GM21737 (cell line): ENCODE data around the gene BABAM2.

ENCODE experiments used
- ATAC-seq: cut with Tn5 transposase; IDR thresholded peaks from one replicate; pipeline ENCODE4 v1.9.1; 2021; ENCODE audit warnings: mild to moderate bottlenecking, moderate library complexity; ENCODE audit not compliant: unreplicated experiment

BABAM2 gene

DNA sequence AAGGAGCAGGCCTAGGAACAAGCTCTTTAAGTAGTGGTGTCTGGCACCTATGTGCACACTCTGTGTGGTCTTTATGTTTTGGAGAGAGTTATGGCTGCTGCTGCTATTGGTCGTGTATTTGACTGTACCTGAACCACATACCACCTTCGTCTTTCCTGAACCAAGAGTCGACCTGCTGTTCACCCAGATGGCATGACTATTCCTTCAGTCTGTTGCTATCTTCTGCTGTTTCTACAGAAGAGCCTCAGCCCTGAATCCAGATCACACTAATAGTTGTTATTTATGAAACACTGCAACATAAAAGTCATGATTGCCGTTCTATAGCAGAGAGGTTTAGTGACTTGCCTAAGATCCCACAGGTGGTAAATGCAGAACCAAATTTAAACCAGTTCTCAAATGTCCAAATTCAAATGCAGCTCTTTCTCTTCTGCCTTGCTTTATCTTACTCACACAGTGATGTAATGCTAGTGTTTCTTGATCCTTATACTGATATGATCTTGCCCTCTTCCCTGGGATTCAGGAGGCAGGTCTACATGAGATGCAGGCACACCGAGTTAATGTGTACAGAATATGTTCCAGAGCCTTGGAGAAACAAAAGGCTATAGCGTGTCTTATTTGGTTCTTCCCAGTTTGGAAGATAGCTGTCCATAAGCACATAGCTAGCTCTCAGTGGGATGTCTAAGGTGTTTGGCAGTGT lies 380.1 kb downstream of the BABAM2 start:
- ATAC-seq = no peak

DNA sequence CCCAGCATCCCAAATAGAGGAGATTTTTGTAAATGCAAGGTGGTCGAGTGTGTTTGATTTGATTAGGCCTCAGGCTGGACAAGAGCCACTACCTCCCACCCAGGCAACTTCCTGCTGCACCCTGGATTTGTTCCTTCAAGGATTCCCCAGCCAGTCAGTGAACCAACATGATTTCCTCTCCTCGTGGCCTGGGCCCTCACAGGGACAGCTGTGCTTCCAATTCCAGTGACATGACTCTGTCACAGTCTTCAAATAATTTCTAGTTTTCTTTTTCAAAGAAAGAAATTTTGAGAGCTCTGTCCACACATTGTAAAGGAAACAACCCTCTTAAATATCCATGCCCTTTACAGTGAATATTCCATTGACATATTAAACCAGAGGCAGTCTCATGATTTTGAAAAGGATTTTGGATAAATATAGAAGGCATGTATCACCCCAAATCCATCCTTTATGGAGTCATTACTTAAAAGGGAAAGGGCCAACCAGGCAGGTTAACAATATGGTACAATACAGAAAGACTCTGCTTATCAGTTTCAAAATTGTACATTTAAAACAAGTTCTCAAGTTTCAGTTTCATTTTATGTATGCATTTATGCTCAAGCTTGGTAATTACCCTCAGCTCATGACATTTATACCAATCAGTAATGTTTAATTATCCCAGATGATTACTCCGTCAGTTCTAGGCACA lies 380.8 kb downstream of the BABAM2 start:
- no peak for ATAC-seq

DNA sequence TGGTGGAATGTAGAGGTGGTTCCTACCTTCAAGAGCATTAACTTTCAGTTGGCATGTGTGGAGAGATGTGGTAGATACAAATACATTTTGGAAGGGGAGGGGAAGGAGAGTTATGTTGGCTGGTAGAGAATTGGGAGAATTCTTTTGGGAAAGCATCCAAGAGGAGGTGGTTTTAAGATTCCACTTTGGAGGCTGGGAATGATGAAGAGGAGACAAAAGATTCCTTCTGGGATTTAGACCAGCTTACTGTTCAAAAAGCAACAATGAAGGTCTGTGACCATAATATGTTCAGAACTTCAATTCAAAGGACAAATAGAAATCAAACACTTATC lies 381.4 kb downstream of the BABAM2 start:
- no peak for ATAC-seq

DNA sequence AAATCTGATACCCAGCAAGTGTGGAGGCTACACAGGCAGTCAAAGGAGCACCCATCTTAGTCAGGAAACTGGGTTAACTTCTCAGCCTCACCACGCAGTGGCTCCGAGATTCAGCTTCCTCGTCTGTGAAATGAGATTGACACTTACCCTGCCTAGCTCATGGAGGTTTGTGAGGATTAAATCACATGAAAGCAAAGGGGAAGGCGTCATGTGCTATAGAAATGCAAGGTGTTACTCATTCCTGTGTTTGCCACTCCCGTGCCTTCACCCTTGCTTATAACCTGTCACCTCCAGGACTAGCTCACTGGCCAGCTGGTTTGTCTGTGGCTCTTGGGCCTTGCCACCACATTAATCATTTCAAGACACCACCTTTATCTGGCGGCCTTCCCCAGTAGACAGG lies 383.2 kb downstream of the BABAM2 start:
- no peak for ATAC-seq

DNA sequence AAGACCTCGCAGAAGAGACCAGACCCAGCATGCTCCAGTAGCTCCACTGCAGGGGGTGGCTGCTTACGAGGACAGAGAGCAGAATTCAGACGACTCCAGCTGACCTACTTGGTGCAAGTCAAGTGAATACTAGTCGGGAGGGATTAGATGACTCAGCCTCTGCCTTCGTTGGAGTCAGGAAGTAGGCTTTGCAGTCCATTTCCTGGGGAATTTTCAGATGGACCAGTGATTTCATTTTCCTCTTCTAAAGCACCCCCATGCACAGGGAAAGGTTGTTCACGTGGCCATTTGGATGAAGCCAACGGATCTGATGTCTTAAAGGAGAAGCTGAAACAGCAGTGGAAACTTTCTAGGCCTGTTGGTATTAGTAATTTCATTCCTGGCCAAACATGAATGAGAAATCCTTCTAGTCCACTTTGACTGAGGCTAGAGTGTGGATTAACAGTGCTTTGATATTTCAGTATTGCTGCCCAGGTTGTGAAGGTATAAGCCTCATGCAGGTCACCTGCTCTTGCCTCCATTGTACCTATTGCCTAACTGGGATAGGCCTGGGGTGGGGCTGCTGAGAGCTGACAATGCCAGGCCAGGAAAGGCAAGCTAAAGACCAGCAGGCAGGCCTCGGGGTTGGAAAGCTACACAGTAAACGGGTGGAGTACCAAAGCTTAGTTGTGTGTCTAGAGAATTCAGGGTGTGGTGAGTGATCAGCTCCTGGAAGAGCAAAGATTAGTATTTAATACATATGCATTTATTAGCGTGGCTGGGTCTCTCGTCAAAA lies 384.6 kb downstream of the BABAM2 start:
- ATAC-seq = no peak

DNA sequence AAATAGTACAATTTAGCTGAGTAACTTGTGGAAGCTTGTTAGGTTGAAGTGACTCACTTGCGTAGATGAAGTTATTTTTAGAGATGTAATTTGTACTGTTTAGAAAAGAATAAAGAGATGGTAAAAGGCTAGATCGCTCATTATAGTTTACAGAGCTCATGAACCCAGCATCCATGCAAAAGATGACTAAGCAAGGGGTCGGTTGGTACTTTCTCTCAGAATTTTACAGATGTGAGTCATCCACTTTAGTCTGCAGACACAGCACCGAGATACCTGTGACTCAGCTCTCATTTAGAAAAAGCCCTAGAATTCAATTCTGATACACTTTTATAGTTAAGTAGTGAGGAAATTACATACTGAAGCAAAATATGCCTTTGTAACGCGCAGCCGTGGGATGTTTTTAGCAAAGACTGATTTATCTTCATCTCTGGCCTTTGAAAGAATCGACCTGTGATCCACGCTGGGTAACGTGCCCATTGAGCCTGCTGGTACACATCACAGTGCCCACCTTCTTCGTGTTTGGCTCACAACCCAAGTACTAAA lies 385.6 kb downstream of the BABAM2 start:
- ATAC-seq = no peak

DNA sequence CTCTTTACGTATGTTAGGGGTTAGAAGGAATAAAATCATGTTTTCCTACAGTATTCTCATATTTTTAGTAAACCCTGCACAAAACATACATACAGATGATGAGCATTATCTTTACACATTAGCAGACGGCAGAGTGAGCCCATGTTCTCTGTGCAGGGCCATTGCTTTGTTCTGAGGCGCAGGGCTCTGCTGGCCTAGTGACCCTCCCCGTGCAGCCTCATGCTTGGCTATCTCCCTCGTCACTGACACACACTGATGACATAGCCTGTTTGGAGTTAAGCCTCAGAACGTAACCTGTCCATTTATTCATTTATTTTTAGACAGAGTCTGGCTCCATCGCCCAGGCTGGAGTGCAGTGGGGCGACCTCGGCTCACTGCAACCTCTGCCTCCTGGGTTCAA lies 386.3 kb downstream of the BABAM2 start:
- ATAC-seq = no peak

DNA sequence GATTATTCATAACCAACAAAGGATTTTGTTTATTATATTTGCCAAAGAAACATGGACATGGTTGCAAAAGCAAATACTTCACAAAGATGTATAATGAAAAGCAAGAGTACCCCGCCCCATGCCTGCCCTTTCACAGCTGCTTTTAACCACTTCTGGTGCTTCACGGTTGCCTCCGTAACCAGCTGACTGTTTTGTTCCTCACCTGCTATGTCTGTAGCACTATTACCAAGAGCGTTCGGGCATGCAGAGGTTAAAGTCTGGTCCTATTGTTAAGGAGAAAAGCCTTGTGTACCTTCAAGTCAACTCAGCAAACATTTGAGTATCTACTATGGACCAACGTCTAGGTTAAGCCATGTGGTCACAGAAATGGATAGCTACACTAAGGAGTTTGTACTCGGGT lies 386.9 kb downstream of the BABAM2 start:
- ATAC-seq = no peak

DNA sequence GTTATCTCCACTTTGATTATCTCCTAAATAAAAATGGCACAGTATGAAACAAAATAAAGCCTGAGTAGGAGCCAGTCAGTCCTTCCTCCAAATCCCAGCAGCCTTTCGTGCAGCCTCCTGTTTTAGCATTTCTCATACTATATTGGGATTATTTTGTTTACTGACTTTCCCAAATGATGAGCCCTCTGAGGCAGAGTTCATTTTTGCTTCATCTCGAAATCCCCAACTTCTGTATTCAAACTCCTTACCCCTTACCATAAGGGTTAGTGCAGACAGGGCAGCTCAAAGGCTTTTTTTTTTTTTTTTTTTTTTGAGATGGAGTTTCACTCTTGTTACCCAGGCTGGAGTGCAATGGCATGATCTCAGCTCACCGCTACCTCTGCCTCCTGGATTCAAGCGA lies 388.8 kb downstream of the BABAM2 start:
- ATAC-seq = no peak

DNA sequence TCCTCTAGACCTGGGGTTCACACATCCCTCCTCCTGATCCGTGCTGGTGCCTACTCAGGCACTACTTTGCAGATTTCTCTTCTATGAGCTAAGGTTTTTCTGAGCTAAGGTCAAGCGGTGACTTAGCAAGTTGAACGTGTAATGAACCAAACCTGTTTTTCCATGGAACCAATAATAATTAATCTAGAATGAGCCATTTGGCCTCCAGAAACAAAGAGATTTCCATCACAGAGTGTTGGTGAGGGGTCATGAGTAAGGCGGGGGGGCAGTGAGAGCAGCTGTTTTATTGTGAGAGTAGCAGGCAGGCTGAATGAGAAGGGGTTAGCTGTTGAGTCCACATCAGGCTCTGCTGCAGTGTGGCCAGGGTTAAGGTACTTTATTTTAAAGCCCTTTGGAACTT lies 390.1 kb downstream of the BABAM2 start:
- ATAC-seq = no peak

DNA sequence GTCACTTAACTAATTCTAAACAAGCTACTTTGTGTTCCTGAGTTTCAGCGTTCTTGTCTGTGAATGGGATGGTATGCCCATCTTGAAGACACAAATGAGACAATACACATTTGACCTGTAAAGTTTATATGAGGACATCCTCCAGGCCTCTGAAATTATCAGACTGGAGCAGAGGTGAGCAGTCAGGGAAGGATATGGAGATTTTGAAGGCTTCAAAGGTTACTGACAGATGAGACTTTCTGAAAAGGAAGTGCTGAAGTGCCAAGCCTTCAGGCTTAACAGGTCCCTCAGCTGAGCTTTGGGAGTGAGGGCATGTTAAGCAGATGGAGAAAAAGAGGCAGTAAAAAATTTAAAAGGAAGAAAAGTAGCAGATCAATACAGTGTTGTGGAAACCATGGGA lies 391.2 kb downstream of the BABAM2 start:
- no peak for ATAC-seq

DNA sequence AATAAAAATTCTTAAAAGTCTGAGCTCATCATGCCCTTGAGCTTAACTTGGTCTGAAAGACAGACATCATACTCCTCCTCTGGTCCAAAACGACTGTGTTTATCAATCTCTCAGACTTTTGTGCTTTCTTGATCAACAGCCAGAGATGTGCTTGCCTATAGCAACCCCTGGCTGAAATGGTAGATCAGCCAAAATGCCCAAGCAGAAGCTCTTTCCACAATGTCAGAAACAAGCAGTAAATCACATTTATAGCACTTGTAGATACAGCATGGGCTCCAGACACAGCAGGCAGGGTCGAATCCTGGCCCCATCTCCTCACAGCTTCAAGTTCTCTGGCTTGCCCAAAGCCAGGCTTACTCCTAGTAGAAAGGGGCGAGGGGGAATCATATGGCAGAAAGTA lies 391.7 kb downstream of the BABAM2 start:
- ATAC-seq = no peak

DNA sequence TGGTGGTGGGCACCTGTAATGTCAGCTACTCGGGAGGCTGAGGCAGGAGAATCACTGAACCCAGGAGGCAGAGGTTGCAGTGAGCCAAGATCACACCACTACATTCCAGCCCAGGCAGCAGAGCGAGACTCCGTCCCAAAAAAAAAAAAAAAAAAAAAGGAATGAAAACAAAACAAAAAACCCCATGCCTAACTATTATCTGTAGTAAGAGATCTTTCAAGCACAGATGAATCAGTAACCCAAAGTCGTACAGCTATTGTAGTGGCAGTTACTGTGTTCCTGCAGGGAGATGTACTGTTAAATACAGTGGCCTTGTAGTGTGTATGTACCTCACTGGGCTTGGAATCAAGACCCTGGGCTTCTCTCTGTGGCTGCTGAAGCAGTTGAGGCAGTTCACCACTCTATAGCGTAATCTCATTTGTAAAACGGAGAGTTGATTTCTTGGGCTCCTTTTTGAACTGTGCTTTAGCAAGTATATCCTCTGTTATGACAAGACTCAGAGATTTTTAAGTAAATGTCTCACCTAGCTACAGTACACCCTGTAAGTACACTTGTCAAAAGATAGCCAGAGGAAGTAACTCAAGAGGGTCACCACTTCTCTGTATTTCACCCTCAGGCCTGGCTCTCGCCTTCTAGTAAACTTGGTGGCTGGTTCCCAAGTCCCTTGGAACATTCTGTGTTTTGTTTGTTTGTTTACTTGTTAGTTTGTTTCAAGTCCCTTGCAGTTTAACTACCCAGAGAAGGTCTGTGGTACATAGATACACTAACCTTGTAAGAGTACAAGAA lies 392.5 kb downstream of the BABAM2 start:
- no peak for ATAC-seq

DNA sequence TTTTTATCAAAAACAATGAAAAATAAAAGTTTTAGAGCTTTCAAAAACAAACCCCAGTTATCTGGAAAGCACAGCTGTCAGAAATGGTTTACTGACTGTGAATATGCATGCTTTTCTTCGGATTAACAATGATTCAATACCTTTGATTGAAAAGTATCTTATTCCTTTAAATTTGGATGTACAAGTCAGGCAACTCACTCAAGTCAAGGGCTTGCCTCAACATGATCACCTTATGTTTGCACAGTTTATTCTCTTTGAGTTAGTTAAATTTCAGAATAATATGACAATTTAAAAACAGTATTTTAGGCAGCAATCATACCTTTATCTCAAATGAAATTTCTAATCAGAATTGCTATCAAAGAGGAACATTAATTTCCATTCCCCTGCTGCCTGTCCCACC lies 393.3 kb downstream of the BABAM2 start:
- no peak for ATAC-seq

DNA sequence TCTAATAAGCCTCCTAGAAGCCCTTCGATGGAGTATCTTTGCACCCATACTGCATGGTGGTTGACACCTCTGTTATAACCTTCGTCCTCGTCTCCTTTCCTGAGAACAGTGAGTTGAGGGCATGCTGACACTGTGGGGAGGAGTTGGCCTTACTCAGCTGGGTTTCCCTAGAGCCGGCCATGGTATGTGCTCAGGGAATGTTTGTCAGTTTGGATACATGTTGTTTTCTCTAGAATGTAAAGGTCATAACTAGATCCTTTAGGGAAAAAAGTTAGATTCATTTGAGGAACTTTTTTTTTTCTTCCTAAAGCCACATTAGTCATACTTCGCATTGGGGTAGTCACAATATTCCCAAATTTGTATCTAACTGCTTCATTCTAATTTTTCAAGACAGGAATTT lies 396.1 kb downstream of the BABAM2 start:
- ATAC-seq = no peak

DNA sequence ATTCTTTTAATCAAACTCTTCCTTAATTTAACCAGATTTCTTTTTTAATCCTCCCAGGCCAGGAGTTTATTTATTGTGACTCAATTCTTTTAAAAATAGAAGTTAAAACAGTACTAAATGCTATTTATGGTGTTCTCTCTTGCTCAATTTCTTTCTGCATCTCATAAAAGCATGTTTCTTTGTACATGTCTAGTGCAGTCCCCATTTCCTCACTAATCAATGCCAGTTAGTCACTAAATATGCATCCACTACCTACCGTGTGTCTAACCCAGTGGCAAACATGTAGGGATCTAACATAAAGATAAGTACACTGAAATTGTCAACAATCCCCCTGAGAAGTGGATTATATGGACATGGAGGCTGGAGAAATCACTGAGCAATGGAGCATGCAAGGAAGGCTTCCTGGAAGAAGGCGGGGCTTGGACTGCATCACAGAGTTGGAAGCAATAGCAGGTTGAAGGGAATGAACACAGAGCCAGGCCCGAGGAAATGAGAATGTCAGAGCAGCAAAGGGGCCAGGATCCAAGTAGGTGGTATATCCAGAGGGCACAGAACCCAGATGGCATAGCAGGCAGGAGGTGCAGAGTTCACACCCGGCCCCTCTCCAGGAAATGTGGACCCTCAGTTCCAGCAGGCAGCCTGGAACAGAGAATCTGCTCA lies 396.9 kb downstream of the BABAM2 start:
- ATAC-seq = no peak

DNA sequence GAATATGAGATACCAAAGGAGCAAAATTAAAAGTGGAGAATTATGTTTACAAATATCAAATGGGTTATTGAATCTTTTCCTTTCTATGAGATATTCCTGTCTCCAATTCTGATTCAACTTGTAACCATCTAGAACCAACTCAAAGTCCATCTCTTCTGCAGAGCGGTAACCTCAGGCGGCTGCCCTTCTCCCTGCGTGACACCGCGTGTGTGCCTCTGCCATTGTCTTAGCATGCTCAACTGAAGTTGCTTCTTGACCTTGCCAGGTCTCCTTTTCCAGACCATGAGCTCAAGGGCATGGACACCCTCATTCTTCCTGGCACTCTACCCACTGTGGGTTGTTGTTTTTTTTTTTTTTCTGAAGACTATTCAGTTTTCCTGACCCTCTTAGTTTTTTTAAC lies 398.1 kb downstream of the BABAM2 start:
- no peak for ATAC-seq

DNA sequence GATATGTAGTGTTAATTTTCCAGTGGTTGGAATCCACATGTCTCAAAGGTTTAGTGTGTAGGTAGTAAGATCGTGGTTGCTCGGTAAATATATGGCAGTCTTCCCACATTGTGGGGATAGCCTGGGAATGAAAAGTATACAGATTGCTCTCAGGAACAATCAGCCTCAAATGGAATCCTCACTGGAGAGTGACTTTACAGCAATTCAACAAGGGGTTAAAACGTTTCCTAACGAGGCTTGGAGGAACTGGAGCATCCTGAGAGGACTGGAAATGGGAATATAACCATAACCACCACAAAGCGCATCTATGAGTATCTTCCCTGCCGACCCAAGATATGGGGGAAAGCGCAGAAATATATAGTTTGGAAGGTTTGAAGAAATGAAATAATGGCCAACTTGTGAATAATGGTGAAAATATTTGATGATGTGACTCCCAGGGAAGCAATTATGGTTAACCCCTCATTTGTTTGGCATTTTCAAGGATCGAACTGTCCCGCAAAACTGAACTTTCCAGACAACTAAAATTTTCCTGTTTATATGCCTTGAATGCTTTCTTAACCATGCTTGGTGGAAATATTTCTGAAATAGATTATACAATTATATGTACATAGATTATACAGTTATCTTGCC lies 401.4 kb downstream of the BABAM2 start:
- no peak for ATAC-seq

DNA sequence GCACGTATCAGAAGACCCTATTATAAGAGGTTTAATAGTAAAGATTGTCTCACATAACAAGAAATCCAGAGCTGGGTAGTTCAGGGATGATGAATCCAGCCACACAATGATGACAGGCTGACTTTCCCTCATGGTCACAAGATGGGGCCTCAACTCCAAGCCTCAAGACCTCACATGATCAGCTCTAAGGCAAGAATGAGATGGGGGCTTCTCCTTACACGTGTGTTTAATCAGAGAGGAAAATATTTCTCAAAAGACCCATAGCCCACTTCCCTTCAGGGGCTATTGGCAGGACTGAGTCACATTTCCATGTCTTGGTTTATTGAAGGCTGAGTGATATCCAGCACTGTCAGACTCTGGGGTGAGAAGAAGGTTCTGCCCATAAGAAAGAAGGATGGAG lies 402.0 kb downstream of the BABAM2 start:
- ATAC-seq = no peak

DNA sequence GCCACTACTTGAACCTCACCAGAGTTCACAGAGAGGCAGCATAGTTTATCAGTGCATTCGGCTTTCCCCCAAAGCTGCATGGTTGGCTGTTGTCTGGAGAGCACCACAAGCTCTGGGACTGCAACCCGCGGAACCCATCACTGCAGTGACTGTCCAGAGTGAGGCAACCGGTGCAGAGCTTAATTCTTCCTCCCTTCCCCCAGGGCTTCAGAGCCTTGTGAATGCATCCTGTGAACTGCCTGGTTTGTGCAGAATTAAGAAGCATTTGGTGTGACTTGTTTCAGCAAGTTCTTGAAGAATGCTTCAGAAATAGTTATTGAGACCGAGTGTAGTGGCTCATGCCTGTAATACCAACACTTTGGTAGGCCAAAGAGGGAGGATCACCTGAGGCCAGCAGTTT lies 402.9 kb downstream of the BABAM2 start:
- ATAC-seq = no peak
